HG03060 (cell line): ENCODE data around the gene DGKZ.

Source experiments
- ATAC-seq: cut with Tn5 transposase; IDR thresholded peaks from one replicate; pipeline ENCODE4 v1.9.1; 2021; ENCODE audit warnings: low read depth, moderate number of reproducible peaks; ENCODE audit not compliant: unreplicated experiment

Gene DGKZ

GRCh38 chr11:46421257-46421880, 74.1 kb downstream of the DGKZ start:
- no peak for ATAC-seq

DNA sequence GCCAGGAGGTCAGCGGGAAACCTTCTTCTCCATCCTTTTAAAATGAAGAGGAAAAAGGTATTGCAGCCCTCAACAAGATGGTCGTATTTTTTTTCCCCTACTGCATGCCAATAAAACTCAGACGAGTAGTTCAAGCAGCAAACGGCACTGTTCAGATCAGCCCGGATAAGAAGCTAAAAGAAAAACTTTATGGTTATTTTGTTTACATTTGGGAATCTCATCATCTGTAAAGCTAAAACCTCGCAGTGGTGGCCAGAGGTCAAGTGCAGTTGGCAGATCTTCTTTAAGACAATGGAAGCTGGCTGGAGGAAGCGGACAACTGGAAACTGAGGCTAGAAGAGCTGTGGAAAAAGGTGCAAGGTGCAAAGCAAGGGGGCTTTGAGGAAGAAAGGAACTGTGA, 75.3 kb downstream of the DGKZ start:
- no peak for ATAC-seq

DNA sequence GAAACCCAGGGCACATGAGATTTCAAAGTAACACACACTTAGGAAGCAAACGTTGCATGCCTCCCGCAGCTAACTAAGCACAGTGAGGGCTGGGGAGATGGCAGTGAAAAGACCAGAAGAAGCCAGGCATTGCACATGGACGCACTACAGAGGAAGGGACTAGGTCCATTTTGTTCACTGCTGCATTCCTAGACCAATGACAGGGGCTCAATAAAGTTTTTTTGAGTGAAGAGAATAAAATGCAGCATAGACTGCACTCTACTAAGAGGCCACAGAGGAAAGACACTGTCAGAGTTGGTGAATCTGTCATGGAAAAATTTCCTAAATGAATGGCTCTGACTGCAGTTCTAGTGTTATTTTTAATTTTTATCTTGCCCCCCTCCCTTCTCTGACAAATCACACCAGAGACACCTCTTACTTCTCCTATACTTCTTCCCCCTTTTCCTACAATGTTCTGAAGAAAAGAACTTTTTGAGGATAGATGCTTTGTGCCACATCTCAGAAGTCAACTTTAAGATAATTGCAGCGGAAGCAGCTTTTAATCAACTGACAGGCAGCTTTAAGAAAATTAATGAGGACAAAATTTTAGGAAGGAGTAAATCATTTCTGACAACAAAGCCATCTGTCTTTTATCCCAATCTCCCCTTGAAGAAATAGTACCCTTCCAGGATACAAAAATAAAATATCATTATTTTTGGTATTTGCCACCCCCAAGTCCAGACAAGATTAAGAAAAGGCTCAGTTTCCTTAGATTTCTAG, 79.1 kb downstream of the DGKZ start:
- ATAC-seq = no peak

DNA sequence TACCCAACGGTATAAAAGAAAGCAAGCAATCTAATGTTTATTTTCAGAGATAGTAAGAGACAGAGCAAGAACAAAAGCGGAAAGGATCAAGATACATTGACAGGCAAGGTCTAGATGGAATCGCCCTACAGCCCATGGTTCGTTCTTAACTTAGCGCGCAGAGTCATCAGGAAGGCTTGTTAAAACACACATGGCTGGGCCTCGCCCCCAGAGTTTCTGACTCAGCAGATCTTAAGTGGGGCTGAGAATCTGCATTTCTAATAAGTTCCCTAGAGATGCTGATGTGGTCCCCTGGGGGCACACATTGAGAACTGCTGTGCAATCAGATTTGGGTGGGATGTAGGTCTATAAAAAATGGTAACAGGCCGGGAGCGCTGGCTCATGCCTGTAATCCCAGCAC, 80.1 kb downstream of the DGKZ start:
- no peak for ATAC-seq

DNA sequence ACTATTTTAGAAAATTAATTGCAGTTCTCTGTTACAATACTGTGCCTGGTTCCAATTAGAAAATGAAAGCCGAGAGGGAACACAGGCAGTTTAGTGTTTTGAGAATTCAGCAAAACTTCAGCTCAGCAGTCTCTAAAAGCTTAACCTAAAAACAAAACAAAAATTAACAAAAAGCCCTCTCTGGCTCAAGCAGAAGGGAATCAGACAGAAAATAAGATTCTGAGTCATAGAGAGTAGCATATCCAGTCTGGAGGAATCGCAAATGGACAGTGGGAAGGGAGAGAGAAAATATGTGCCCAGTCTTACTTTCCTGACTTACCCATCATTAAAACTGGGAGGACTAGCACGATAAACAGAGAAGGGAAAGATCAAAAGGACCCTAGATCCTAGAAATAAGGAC, 82.5 kb downstream of the DGKZ start:
- no peak for ATAC-seq
